Testis (tissue), 3 donors: ENCODE results near the gene HOXA6. TPM values are rescaled to one million over a fixed set of nuclear protein-coding genes. Genes with fewer than 3 reads are reported as not detected.
A peak's percentile ranks its signal among the peaks of the same experiment; 100 is the strongest.

Experiments used
- DNase-seq: peaks from one replicate; pipeline ENCODE4 v3.0.0-alpha.2; 2019
- H3K27ac ChIP-seq, 2 donors: fragments of 200-600 bp; sonication (generic); one replicate each; pipeline ENCODE4 v1.5.1; 2019
- H3K27me3 ChIP-seq: fragments of 200-600 bp; sonication (generic); one replicate; pipeline ENCODE4 v1.5.1; 2019
- H3K36me3 ChIP-seq: fragments of 200-600 bp; sonication (generic); one replicate; pipeline ENCODE4 v1.5.1; 2017; ENCODE audit warnings: low read depth; ENCODE audit errors: missing control alignments
- H3K4me1 ChIP-seq: fragments of 200-600 bp; sonication (generic); one replicate; pipeline ENCODE4 v1.5.1; 2019
- H3K4me3 ChIP-seq, 2 donors: fragments of 200-600 bp; sonication (generic); one replicate each; pipeline ENCODE4 v1.5.1; 2017 to 2019
- H3K9me3 ChIP-seq: fragments of 200-600 bp; sonication (generic); one replicate; pipeline ENCODE4 v1.5.1; 2017
- POLR2A ChIP-seq: fragments of 450-650 bp; IDR thresholded peaks from one replicate; pipeline ENCODE4 v1.6.1; 2017; ENCODE audit warnings: antibody characterized with exemption, mild to moderate bottlenecking, moderate library complexity
- WGBS, 2 donors: methylation state at CpG; one replicate each; pipeline ENCODE4 v1.1.5; 2018; 5-methylcytosine and 5-hydroxymethylcytosine counted together
- intact Hi-C: fragments of 100-400 bp; cut with DNase I; formaldehyde crosslinking; loops from one replicate; pipeline ENCODE4 v1.15.1; 2023; ENCODE audit warnings: low total_unique reads
- polyA plus RNA-seq: library from polyadenylated mRNA; stranded (reverse); fragments of 350-450 nt; fragmentation: Illumina TruSeq; extraction: RNeasy Lipid Tissue Mini Kit (QIAGEN cat#74804); gene quantifications from one replicate; pipeline ENCODE4 v1.2.3, GENCODE V29; 2014; ENCODE audit warnings: low read depth, low replicate concordance; ENCODE audit not compliant: insufficient read depth
- total RNA-seq, 2 donors: library from RNA; depleted of rRNA; stranded (reverse); fragments of >200 nt; gene quantifications; one replicate each; pipeline ENCODE4 v1.2.3, GENCODE V29; 2016
- TF ChIP-seq, protein P1 (sequence below), 3 experiments: fragments of 450-650 bp in 2 of 3; fragments of 200-600 bp in 1 of 3; sonication (generic) in 1 of 3; IDR thresholded peaks; one replicate each; pipeline ENCODE4 v1.5.1; 2016 to 2019; ENCODE audit warnings: antibody characterized with exemption in 3 of 3, mild to moderate bottlenecking in 2 of 3, moderate library complexity in 1 of 3

Gene HOXA6
- total and polyA plus RNA-seq, 3 donors from 2014 or later, result 0.37 TPM; not detected in 2

DNA sequence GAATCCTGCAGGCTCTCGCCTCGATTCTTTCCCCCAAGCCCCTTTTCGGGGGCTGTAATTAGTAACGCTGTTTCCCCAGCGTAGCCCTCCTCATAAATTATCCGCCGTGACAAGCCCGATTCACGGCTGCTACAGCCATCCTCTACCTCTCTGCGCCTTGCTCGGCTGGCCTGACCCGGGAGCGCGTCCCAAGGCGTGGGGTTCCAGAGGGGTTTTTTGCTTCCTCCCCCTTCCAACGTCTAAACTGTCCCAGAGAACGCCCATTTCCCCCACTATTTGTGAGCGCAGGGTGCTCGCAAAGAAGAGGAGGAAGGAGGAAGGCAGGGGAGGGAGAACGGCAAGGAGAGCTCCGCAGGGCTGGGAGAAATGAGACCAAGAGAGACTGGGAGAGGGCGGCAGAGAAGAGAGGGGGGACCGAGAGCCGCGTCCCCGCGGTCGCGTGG lies 5.0 kb downstream of the HOXA6 start:
- peaks cover 4% of the 10 kb centered on the region for H3K4me1 ChIP-seq

GRCh38 chr7:27141923-27142579 lies 5.5 kb downstream of the HOXA6 start:
- no peaks in the 10 kb centered on the region for H3K36me3 ChIP-seq
- H3K9me3 ChIP-seq, result no peaks in the 10 kb centered on the region
- 28 to 34% methylated on average over 28 to 30 of the region's 30 CpGs for WGBS, 2 donors
- peak; percentile 13 for DNase-seq
- no peak overlapping the region for H3K27ac ChIP-seq
- H3K4me3 ChIP-seq, result peak overlapping the region in 1 of 2 donors; percentile 46
- intact Hi-C loops, result no loop called here
- H3K4me1 ChIP-seq, result peaks cover 4% of the 10 kb centered on the region
- H3K27me3 ChIP-seq, result no peaks in the 10 kb centered on the region
- no peak for TF ChIP-seq POLR2A

More for the DNA sequence above, 5.0 kb downstream of the HOXA6 start:
- intact Hi-C loops, result no loop called here
- 12 to 18% methylated on average over 28 to 29 of the region's 29 CpGs for WGBS, 2 donors
- H3K4me3 ChIP-seq, result peak overlapping the region; percentile 25 to 46
- H3K27me3 ChIP-seq, result no peaks in the 10 kb centered on the region
- H3K27ac ChIP-seq, result no peak overlapping the region
- peak; percentile 12 for DNase-seq
- TF ChIP-seq POLR2A, result no peak
- TF ChIP-seq, protein P1, sequence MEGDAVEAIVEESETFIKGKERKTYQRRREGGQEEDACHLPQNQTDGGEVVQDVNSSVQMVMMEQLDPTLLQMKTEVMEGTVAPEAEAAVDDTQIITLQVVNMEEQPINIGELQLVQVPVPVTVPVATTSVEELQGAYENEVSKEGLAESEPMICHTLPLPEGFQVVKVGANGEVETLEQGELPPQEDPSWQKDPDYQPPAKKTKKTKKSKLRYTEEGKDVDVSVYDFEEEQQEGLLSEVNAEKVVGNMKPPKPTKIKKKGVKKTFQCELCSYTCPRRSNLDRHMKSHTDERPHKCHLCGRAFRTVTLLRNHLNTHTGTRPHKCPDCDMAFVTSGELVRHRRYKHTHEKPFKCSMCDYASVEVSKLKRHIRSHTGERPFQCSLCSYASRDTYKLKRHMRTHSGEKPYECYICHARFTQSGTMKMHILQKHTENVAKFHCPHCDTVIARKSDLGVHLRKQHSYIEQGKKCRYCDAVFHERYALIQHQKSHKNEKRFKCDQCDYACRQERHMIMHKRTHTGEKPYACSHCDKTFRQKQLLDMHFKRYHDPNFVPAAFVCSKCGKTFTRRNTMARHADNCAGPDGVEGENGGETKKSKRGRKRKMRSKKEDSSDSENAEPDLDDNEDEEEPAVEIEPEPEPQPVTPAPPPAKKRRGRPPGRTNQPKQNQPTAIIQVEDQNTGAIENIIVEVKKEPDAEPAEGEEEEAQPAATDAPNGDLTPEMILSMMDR (IDR thresholded peaks at IDR 0.05), result no peak
- no peaks in the 10 kb centered on the region for H3K9me3 ChIP-seq
- H3K36me3 ChIP-seq, result no peaks in the 10 kb centered on the region

- WGBS, 2 donors, result 71 to 77% methylated on average over 18 of the region's 18 CpGs
- Histone ChIP-seq H3K4me1 (peaks cover 4% of the 10 kb centered on the region), H3K4me3 (no peak overlapping the region), H3K27me3 (no peaks in the 10 kb centered on the region), H3K27ac (no peak overlapping the region), H3K36me3 (no peaks in the 10 kb centered on the region), H3K9me3 (no peaks in the 10 kb centered on the region)
- TF ChIP-seq, protein P1 (IDR thresholded peaks at IDR 0.05), result no peak
- no peak for TF ChIP-seq POLR2A
- intact Hi-C loops, result no loop called here
- peak; percentile 2 for DNase-seq
Measured at GRCh38 chr7:27141137-27141922, 6.2 kb downstream of the HOXA6 start.

GRCh38 chr7:27140126-27140857 lies 7.3 kb downstream of the HOXA6 start:
- no peaks in the 10 kb centered on the region for H3K9me3 ChIP-seq
- H3K4me3 ChIP-seq, result peak overlapping the region in 1 of 2 donors; percentile 48
- intact Hi-C loops, result no loop called here
- H3K27ac ChIP-seq, result no peak overlapping the region
- WGBS, 2 donors, result 56 to 58% methylated on average over 15 of the region's 15 CpGs
- H3K4me1 ChIP-seq, result peaks cover 4% of the 10 kb centered on the region
- TF ChIP-seq, protein P1 (IDR thresholded peaks at IDR 0.05), result no peak
- no peak for TF ChIP-seq POLR2A
- H3K36me3 ChIP-seq, result no peaks in the 10 kb centered on the region
- DNase-seq, result peak; percentile 2
- no peaks in the 10 kb centered on the region for H3K27me3 ChIP-seq
